Measurements from ENCODE around the gene TSPO. TPM values are rescaled to one million over a fixed set of nuclear protein-coding genes. Genes with fewer than 3 reads are reported as not detected.

Gene TSPO
- total RNA-seq, 1 donor from 2014 or later, result 126 TPM

DNA sequence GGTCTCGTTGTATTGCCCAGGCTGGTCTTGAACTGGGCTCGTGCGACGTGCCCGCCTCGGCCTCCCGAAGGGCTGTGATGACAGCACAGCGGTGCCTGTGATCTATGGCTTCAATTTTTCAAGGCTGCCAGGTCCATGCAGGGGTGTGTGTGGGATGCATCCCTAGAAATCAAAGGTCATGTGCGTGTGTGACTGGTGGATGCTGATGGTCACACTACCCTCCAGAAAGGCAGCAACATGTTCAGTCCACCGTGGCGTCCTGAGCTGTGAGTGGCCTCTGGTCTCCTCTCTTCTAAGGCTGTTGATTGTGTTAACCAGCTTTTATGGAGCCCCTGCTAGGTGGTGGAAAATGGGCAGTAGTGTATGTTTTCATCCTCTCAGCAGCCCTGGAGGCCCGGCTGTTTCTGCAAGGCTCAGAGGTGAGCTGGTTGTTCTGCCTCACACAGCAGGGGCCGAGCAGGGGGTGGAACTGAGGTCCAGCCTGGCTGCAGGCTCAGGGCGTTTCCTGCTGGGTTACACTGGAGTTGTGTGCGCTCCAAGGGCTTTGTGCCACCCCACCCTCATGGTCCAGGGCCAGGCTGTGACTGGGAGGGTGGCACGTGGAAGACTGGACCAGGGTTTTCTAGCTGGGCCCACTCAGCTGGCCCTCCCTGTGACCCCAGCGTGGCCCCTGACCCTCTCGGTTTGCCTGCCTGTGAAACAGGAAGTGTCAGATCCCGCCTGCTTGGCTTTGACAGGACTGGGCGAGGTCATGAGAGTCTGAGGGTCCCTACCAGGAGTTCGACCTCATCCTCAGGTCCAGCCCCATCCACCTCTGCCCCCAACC, 33.1 kb upstream of the TSPO start:
- Mint-ChIP-seq H3K27ac (no peak overlapping the region), H3K36me3 (ENCODE audit: low read depth) (no peaks in the 10 kb centered on the region), H3K4me3 (ENCODE audit: low read depth) (no peak overlapping the region), H3K4me1 (ENCODE audit: low read depth) (peaks cover 1% of the 10 kb centered on the region), H3K27me3 (ENCODE audit: low read depth) (peaks cover 5% of the 10 kb centered on the region), H3K9me3 (no peaks in the 10 kb centered on the region)
- no peak for DNase-seq (ENCODE audit: low spot score)
- intact Hi-C loops (cut with micrococcal nuclease), result no loop called here

DNA sequence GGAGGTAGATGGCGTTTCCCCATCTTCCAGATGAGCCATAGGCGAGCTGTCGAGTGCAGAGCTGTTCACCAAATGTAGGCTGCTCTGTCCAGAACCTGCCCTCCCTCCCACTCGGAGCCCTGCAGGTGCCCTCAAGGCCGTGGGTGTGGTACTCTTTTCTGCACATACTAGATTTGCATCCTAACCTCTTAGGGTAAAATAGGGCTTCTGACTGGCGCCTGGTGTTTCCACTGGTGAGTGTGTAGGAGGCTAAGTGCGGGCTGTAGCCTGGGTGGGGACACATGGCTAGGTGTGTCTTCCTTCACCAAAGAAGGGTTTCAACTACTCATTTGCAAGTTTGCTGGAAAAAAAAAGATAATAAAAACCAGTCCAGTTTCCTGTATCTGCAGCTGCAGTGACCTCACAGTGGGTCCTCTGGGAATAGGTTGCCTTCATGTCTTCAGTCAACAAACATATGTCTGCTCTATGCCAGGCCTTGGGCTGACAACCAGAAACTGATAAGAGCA, 32.4 kb upstream of the TSPO start:
- H3K36me3 Mint-ChIP-seq (ENCODE audit: low read depth), result no peaks in the 10 kb centered on the region
- H3K27ac Mint-ChIP-seq, result no peak overlapping the region

DNA sequence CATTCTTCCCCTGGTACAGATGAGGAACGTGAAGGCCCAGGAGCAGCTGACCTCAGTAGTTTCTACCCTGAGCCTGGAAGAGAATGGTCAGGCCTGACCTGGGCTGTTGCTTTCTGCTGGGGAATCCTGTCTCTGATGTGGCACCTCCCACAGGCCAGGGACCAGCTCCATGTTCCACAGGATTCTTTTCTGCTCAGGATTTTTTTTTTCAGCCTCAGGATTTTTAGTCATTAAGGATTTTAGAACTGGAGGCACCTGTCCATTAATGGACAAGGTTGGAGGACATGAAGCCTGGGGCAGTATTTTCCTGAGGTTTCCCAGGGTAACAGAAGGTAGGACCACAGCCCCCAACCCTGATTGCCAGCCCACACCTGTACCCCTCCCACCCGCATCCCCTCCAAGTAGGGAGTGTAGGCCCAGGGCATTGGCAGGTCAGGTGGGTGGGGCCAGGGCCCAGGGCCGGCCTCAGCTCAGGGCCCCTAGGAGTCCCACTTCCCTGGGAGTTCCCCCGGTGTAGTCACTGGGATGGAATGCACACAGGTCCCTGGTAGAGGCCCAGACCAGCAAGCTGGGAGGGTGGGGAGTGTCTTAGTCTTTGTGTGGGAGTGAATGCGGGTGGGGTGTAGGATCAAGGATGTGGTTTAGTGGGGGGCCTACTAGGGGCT, 24.7 kb upstream of the TSPO start:
- intact Hi-C loops (cut with micrococcal nuclease), result no loop called here
- Mint-ChIP-seq H3K9me3 (no peaks in the 10 kb centered on the region), H3K27ac (no peak overlapping the region), H3K4me1 (ENCODE audit: low read depth) (no peaks in the 10 kb centered on the region), H3K4me3 (ENCODE audit: low read depth) (no peak overlapping the region), H3K36me3 (ENCODE audit: low read depth) (no peaks in the 10 kb centered on the region), H3K27me3 (ENCODE audit: low read depth) (no peaks in the 10 kb centered on the region)
- no peak for DNase-seq (ENCODE audit: low spot score)

More for the DNA sequence above, 32.4 kb upstream of the TSPO start:
- Mint-ChIP-seq H3K9me3 (no peaks in the 10 kb centered on the region), H3K4me1 (ENCODE audit: low read depth) (peaks cover 1% of the 10 kb centered on the region), H3K4me3 (ENCODE audit: low read depth) (no peak overlapping the region), H3K27me3 (ENCODE audit: low read depth) (no peaks in the 10 kb centered on the region)
- DNase-seq (ENCODE audit: low spot score), result no peak
- intact Hi-C loops (cut with micrococcal nuclease), result no loop called here

DNA sequence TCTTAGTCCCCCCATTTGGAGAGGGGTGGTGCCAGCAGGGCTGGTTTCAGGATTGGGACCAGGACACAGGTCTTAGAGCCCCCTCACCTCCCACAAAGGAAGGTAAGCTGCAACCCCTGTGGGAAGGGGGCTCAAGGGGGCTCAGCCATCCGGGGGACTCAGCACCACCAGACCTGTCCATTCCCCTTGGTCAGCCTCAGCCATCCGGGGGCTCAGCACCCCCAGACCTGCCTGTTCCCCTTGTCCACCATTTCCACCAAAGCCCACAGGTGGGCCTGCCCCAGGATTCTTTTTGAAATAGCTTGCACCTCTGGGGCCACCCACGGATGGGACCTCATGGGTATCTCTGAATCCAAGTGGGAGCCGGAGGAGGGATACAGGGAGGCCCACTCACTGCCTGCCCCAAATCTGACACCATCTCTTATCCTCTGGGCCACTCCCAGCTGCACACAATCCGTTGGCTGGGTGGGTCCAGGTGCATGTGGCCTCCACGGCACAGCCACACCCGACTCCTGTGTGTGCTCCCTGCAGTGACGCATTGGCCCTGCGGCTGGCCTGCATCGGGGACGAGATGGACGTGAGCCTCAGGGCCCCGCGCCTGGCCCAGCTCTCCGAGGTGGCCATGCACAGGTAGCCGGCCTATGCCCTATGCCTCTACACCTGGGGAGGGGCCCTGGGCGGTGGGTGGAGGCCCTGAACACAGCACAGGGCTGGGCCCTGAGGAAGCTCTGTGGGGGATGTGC, 24.0 kb upstream of the TSPO start:
- Mint-ChIP-seq H3K4me3 (ENCODE audit: low read depth) (no peak overlapping the region), H3K9me3 (no peaks in the 10 kb centered on the region), H3K27ac (no peak overlapping the region), H3K27me3 (ENCODE audit: low read depth) (no peaks in the 10 kb centered on the region), H3K36me3 (ENCODE audit: low read depth) (peaks cover 5% of the 10 kb centered on the region), H3K4me1 (ENCODE audit: low read depth) (no peaks in the 10 kb centered on the region)
- no peak for DNase-seq (ENCODE audit: low spot score)
- intact Hi-C loops (cut with micrococcal nuclease), result no loop called here

DNA sequence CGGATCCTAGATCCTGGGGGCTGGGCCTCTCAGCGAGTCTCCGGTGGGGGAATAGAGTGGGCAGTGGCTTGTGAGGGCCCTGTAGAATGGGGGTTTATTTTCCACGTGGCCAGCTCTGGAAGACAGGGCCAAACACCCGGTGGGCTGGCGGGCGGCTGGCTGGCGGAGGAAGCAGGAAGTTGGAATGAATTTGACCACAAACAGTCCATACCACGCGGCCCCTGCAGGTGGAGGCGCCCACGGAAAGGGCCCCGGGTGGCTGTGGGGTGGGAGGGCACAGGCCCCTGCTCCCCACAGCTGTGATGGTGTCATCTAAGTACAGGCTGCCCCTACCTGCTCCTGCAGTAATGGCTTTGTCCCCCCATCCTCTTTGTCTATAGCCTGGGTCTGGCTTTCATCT, 23.2 kb upstream of the TSPO start:
- intact Hi-C loops (cut with micrococcal nuclease), result no loop called here
- DNase-seq (ENCODE audit: low spot score), result no peak
- Mint-ChIP-seq H3K36me3 (ENCODE audit: low read depth) (peaks cover 5% of the 10 kb centered on the region), H3K27me3 (ENCODE audit: low read depth) (no peaks in the 10 kb centered on the region), H3K9me3 (no peaks in the 10 kb centered on the region), H3K4me3 (ENCODE audit: low read depth) (no peak overlapping the region), H3K27ac (no peak overlapping the region), H3K4me1 (ENCODE audit: low read depth) (no peaks in the 10 kb centered on the region)

DNA sequence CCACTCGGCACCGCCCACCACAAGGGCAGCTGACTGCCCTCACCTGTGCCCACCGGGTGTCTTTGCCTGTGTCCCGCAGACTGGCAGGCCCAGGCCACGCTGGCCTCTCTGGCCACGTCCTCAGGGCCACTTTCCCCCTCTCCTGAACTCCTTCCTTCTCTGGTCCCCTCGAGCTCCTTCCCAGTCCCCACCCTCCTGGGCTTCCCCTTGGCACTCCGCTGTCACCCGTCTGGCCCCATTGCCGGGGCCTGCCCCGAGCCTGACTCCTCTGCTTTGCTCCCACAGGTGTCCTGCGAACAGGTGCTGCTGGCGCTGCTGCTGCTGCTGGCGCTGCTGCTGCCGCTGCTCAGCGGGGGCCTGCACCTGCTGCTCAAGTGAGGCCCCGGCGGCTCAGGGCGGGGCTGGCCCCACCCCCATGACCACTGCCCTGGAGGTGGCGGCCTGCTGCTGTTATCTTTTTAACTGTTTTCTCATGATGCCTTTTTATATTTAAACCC, 22.4 kb upstream of the TSPO start:
- Mint-ChIP-seq H3K4me3 (ENCODE audit: low read depth) (no peak overlapping the region), H3K9me3 (no peaks in the 10 kb centered on the region), H3K27me3 (ENCODE audit: low read depth) (no peaks in the 10 kb centered on the region), H3K27ac (no peak overlapping the region), H3K4me1 (ENCODE audit: low read depth) (no peaks in the 10 kb centered on the region), H3K36me3 (ENCODE audit: low read depth) (peaks cover 13% of the 10 kb centered on the region)
- intact Hi-C loops (cut with micrococcal nuclease), result no loop called here
- DNase-seq (ENCODE audit: low spot score), result no peak

DNA sequence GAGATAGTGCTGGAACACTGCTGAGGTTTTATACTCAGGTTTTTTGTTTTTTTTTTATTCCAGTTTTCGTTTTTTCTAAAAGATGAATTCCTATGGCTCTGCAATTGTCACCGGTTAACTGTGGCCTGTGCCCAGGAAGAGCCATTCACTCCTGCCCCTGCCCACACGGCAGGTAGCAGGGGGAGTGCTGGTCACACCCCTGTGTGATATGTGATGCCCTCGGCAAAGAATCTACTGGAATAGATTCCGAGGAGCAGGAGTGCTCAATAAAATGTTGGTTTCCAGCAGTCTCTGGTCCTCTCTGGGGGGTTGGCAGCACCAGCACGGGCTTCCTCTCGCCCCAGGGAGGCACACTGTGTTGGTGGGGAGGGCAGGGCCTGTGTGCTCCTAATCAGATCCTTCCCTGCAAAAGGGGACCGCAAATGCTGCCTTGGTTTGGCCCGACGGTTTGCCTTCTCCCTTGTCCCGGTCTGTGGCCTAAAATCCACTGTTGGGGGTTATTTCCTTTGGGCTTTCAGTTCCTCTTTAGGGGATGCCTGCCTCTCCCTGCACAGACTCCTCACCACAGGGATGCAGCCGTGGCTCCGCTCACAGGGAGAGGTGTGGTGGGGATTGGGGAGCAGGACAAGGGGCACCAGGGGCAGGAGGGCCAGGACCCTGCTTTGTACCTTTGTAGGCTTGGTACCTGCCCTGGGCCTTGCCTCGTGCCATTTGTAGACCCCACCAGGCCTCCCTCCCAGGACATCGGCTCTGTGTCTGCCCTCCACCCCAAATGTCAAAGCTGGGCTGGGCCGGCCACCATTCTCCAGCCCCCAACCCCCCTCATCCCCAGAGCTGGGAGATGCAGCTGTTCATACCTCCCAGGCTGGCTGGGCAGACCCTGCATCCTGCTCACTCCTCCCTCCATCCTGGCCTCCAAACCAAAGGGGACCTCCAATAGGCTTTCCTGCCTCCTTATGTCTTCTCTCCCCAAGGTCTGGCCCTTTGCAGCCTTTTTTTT, 21.6 kb upstream of the TSPO start:
- Mint-ChIP-seq H3K27ac (no peak overlapping the region), H3K9me3 (no peaks in the 10 kb centered on the region), H3K4me3 (ENCODE audit: low read depth) (no peak overlapping the region), H3K4me1 (ENCODE audit: low read depth) (no peaks in the 10 kb centered on the region), H3K36me3 (ENCODE audit: low read depth) (peaks cover 20% of the 10 kb centered on the region), H3K27me3 (ENCODE audit: low read depth) (no peaks in the 10 kb centered on the region)
- intact Hi-C loops (cut with micrococcal nuclease), result no loop called here
- no peak for DNase-seq (ENCODE audit: low spot score)

DNA sequence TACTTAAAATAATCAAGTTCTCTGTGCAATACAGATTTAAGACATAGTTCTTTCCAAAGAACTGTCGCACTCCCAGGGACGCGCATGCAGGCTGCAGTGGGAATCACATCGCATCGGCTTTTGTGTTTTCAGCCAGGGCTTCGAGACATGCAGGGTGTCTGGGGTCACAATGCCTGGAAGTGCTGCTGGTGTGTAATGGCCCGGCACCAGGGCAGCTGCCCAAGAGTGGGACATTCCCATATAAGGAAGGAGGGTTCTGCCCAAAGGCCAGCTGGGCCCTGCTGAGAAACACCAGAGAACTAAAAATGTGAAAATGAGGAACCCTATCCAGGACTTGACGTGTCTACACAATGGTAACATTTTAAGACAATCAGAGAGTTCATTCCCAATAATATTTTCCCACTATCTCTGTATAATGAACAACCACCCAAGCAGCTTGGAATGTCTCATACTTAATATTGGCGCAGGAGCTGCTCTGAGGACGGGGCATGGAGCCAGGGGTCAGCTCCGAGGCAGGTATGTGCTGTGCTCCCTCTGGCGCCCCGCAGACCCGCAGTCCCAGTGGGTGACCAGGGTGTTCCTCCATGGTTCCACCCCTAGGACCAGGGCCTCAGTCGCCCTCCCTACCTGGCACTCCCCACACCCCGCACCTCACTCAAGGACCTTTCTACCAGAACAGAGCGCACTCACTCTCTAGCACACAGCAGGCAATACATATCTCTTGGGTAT, 19.4 kb upstream of the TSPO start:
- DNase-seq (ENCODE audit: low spot score), result no peak
- Mint-ChIP-seq H3K36me3 (ENCODE audit: low read depth) (peaks cover 37% of the 10 kb centered on the region), H3K4me3 (ENCODE audit: low read depth) (no peak overlapping the region), H3K4me1 (ENCODE audit: low read depth) (no peaks in the 10 kb centered on the region), H3K27ac (no peak overlapping the region), H3K27me3 (ENCODE audit: low read depth) (no peaks in the 10 kb centered on the region), H3K9me3 (no peaks in the 10 kb centered on the region)
- intact Hi-C loops (cut with micrococcal nuclease), result no loop called here

DNA sequence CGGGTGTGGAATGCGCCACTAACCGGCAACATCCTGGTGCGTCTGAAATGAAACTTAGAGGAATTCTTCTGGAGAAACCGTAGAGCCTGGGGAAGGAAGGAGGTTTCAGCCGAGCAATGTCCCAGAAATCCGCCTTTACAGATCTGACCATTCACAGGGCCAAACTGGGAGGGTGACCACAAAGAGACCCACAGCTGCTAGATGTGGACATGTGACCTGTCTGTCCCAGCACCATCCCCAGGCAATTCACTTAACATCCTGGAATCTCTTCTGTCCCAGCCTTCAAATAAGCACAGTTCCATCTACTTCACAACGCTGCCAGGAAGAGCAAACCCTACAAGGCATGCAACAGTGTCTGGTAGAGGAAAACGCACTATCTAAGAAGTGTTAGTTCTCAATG, 18.0 kb upstream of the TSPO start:
- Mint-ChIP-seq H3K27ac (no peak overlapping the region), H3K36me3 (ENCODE audit: low read depth) (peaks cover 46% of the 10 kb centered on the region), H3K9me3 (no peaks in the 10 kb centered on the region)

DNA sequence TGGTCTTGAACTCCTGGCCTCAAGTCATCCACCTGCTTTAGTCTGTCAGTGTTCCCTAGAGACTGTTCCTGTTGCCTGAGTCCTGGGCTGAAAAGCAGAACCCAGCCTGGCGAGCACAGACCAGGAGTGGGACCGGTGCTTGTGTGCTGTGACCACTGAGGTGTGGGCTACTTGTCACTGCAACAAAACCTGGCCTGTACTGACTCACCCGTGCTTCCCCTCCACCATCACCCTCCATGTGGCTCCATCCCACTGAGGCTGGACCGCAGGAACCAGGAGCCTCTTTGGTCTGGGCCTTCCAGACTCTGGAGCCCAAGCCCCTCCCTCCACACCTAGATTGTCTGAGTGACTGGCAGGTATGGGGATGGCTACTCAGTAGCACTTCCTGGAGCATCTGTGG, 16.8 kb upstream of the TSPO start:
- no peaks in the 10 kb centered on the region for H3K9me3 Mint-ChIP-seq
- no peak for DNase-seq (ENCODE audit: low spot score)
- peaks cover 51% of the 10 kb centered on the region for H3K36me3 Mint-ChIP-seq (ENCODE audit: low read depth)
- no peak overlapping the region for H3K27ac Mint-ChIP-seq
- H3K4me1 Mint-ChIP-seq (ENCODE audit: low read depth), result no peaks in the 10 kb centered on the region
- no peaks in the 10 kb centered on the region for H3K27me3 Mint-ChIP-seq (ENCODE audit: low read depth)
- no peak overlapping the region for H3K4me3 Mint-ChIP-seq (ENCODE audit: low read depth)
- intact Hi-C loops (cut with micrococcal nuclease), result no loop called here

More for the DNA sequence above, 18.0 kb upstream of the TSPO start:
- DNase-seq (ENCODE audit: low spot score), result no peak
- H3K27me3 Mint-ChIP-seq (ENCODE audit: low read depth), result no peaks in the 10 kb centered on the region
- intact Hi-C loops (cut with micrococcal nuclease), result no loop called here
- H3K4me1 Mint-ChIP-seq (ENCODE audit: low read depth), result no peaks in the 10 kb centered on the region
- H3K4me3 Mint-ChIP-seq (ENCODE audit: low read depth), result no peak overlapping the region

DNA sequence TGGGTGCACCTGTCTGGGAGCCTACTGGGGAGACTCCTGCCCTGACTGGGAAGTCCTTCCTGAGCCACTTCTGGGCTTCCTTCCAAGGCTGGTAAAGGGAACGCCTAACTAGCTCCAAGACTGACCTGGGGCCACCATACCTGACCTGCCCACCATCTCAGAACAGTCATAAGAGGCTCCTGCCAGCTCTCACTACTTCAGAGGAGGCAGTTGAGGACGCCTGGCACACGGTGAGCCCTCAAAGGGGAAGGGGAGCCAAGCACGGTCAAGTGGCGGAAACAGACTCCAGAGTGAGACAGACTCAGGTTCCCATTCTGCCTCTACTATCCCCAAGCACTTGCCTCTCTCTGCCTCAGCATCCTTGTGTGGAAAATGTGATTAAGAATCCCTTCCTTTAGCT, 15.8 kb upstream of the TSPO start:
- intact Hi-C loops (cut with micrococcal nuclease), result loop anchor here (5.0 kb wide), 1 partner anchor 43 kb away; no protein-coding TSS in a partner anchor
- Mint-ChIP-seq H3K27me3 (ENCODE audit: low read depth) (no peaks in the 10 kb centered on the region), H3K27ac (no peak overlapping the region), H3K4me1 (ENCODE audit: low read depth) (no peaks in the 10 kb centered on the region), H3K36me3 (ENCODE audit: low read depth) (peaks cover 58% of the 10 kb centered on the region), H3K9me3 (no peaks in the 10 kb centered on the region), H3K4me3 (ENCODE audit: low read depth) (no peak overlapping the region)
- DNase-seq (ENCODE audit: low spot score), result no peak
